Endodermal cell (in vitro differentiated cells): ENCODE data around the gene QKI. TPM values are rescaled to one million over a fixed set of nuclear protein-coding genes. Genes with fewer than 3 reads are reported as not detected.

Experiments used
- DNase-seq: peaks from one replicate; pipeline ENCODE4 v3.0.0-alpha.2; 2017
- H3K27ac ChIP-seq: 2 replicates; pipeline ENCODE4 v1.5.1; 2013; ENCODE audit warnings: mild to moderate bottlenecking, low read depth, low read length, moderate library complexity
- H3K27me3 ChIP-seq: 2 replicates; pipeline ENCODE4 v1.6.1; 2013; ENCODE audit warnings: mild to moderate bottlenecking, low read length, moderate library complexity; ENCODE audit not compliant: insufficient read depth, control insufficient read depth, poor library complexity, severe bottlenecking
- H3K36me3 ChIP-seq: 2 replicates; pipeline ENCODE4 v1.7.0; 2013; ENCODE audit warnings: mild to moderate bottlenecking, low read length, moderate library complexity; ENCODE audit not compliant: control insufficient read depth, insufficient read depth
- H3K4me1 ChIP-seq: one replicate; pipeline ENCODE4 v1.7.0; 2013; ENCODE audit warnings: low read length; ENCODE audit not compliant: control insufficient read depth, insufficient read depth
- H3K4me3 ChIP-seq: 2 replicates; pipeline ENCODE4 v1.5.1; 2013; ENCODE audit warnings: mild to moderate bottlenecking, low read length, moderate library complexity
- H3K9ac ChIP-seq: 2 replicates; pipeline ENCODE4 v1.6.1; 2013; ENCODE audit warnings: mild to moderate bottlenecking, low read length, moderate library complexity; ENCODE audit not compliant: poor library complexity, severe bottlenecking; ENCODE audit errors: extremely low read depth
- H3K9me3 ChIP-seq: 2 replicates; pipeline ENCODE4 v1.6.1; 2013; ENCODE audit warnings: mild to moderate bottlenecking, low read length, moderate library complexity; ENCODE audit not compliant: control insufficient read depth
- H3K27ac Mint-ChIP-seq: 2 replicates; pipeline ENCODE4 v1.8.0; 2020; ENCODE audit warnings: mixed read lengths
- H3K27me3 Mint-ChIP-seq: 2 replicates; pipeline ENCODE4 v1.8.0; 2021; ENCODE audit warnings: mild to moderate bottlenecking, mixed read lengths; ENCODE audit not compliant: insufficient read depth
- H3K36me3 Mint-ChIP-seq: 2 replicates; pipeline ENCODE4 v1.8.0; 2020; ENCODE audit warnings: low read depth, mixed read lengths
- H3K4me1 Mint-ChIP-seq: 2 replicates; pipeline ENCODE4 v1.8.0; 2020; ENCODE audit warnings: mixed read lengths
- H3K4me3 Mint-ChIP-seq: 2 replicates; pipeline ENCODE4 v1.8.0; 2020; ENCODE audit warnings: mild to moderate bottlenecking, moderate library complexity, mixed read lengths
- H3K9me3 Mint-ChIP-seq: 2 replicates; pipeline ENCODE4 v1.8.0; 2020; ENCODE audit warnings: mild to moderate bottlenecking, mixed read lengths
- WGBS, 2 experiments: methylation state at CpG; one replicate each; pipeline versions ENCODE4 v1.1.5 to v1.1.7; 2013; ENCODE audit warnings: missing lambda C conversion rate in 2 of 2, mixed read lengths in 1 of 2; ENCODE audit not compliant: insufficient coverage in 1 of 2, insufficient read length in 1 of 2; 5-methylcytosine and 5-hydroxymethylcytosine counted together
- total RNA-seq, 2 donors: library from RNA; stranded (reverse); fragmentation: NEBNext Ultra II Directional in 1 of 2; extraction: Animal tissue kit (Norgen Biotek cat#: 25700) in 1 of 2; gene quantifications; 2 replicates in 1 of 2; 3 replicates in 1 of 2; pipeline ENCODE4 v1.2.1, GENCODE V29; 2021
- TF ChIP-seq, protein P1 (sequence below): fragments of 200-600 bp; sonication (generic); conservative IDR thresholded peaks from 2 replicates; pipeline ENCODE4 v1.5.0; 2021; ENCODE audit warnings: antibody characterized with exemption, mild to moderate bottlenecking

Gene QKI
- total RNA-seq, 2 donors from 2014 or later: 93.3 to 107 TPM

DNA sequence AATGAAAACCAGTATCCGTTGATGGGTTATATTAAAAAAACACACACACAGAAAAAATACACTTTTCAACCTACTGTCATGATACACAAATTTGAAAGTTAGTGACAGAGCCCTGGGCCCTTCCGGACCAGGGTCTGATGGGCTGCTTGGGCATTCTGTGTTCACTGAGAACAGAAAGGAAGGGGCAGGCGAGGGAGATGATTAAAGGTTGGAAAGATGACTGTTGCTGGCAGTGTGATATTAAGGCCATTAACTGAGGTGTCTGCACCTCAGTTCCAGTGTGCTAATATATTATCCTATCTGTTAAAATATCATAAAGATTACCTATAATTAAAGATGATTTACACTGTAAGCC is 18.7 kb upstream of the QKI start:
- Mint-ChIP-seq H3K4me1 (peaks cover 10% of the 10 kb centered on the region), H3K36me3 (no peaks in the 10 kb centered on the region), H3K4me3 (peak overlapping the region; percentile 68), H3K27me3 (peaks cover 7% of the 10 kb centered on the region), H3K27ac (no peak overlapping the region), H3K9me3 (no peaks in the 10 kb centered on the region)
- no peaks in the 10 kb centered on the region for H3K36me3 ChIP-seq
- H3K9ac ChIP-seq: no peak overlapping the region
- no peaks in the 10 kb centered on the region for H3K4me1 ChIP-seq
- H3K27me3 ChIP-seq: no peaks in the 10 kb centered on the region
- no peaks in the 10 kb centered on the region for H3K9me3 ChIP-seq
- peak overlapping the region; percentile 25 for H3K27ac ChIP-seq
- DNase-seq: no peak
- H3K4me3 ChIP-seq: no peak overlapping the region
- WGBS, 2 experiments: 83% methylated on average over 2 of the region's 3 CpGs; no CpG with 5 or more reads in 1 of the 2 experiments
- TF ChIP-seq, protein P1, sequence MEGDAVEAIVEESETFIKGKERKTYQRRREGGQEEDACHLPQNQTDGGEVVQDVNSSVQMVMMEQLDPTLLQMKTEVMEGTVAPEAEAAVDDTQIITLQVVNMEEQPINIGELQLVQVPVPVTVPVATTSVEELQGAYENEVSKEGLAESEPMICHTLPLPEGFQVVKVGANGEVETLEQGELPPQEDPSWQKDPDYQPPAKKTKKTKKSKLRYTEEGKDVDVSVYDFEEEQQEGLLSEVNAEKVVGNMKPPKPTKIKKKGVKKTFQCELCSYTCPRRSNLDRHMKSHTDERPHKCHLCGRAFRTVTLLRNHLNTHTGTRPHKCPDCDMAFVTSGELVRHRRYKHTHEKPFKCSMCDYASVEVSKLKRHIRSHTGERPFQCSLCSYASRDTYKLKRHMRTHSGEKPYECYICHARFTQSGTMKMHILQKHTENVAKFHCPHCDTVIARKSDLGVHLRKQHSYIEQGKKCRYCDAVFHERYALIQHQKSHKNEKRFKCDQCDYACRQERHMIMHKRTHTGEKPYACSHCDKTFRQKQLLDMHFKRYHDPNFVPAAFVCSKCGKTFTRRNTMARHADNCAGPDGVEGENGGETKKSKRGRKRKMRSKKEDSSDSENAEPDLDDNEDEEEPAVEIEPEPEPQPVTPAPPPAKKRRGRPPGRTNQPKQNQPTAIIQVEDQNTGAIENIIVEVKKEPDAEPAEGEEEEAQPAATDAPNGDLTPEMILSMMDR: no peak

DNA sequence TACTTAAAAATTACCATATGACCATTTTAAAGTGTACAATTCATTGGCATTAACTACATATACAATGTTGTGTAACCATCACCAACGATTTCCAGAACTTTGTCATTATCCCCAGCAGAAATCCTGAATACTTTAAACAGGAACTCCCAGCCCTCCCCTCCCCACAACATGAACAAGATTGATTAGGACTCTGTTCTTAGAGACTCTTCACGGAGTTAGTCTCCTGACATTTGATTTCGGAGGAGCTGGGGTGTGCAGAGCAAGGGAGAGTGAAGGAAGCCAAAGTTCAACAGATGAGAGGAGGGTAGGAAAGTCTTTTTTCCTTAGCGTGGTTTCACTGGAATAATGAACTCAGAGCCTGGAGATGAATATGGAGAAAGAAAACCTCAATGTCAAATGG is 17.2 kb upstream of the QKI start:
- Mint-ChIP-seq H3K36me3 (no peaks in the 10 kb centered on the region), H3K27me3 (peaks cover 7% of the 10 kb centered on the region), H3K4me1 (peaks cover 10% of the 10 kb centered on the region), H3K9me3 (no peaks in the 10 kb centered on the region), H3K4me3 (peak overlapping the region; percentile 68), H3K27ac (no peak overlapping the region)
- Histone ChIP-seq H3K36me3 (no peaks in the 10 kb centered on the region), H3K9ac (no peak overlapping the region), H3K27ac (peak overlapping the region; percentile 92), H3K9me3 (no peaks in the 10 kb centered on the region), H3K4me1 (no peaks in the 10 kb centered on the region), H3K27me3 (no peaks in the 10 kb centered on the region), H3K4me3 (no peak overlapping the region)
- DNase-seq: no peak
- 43 to 50% methylated on average over 1 to 4 of the region's 4 CpGs for WGBS, 2 experiments
- TF ChIP-seq, protein P1: no peak

DNA sequence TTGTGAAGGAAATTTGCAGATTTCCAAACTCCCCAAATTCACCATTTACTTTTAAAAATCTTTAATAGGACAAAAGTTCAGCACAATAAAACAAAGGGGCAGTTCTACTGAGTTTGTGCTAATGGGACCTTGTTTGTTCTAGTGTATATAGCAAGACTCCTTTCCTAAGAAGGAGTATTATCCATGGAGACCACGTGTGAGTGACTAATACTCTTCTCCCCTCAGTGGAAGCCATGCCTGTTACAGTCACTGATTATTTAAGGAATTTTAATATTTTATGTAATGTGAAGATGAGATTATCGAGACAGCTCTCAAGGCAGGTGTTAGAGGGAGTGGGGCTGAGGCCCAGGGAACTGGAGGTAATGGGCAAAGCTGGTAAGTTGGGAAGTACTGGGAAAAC is 16.4 kb upstream of the QKI start:
- Mint-ChIP-seq H3K27me3 (peaks cover 7% of the 10 kb centered on the region), H3K27ac (no peak overlapping the region), H3K9me3 (no peaks in the 10 kb centered on the region), H3K36me3 (no peaks in the 10 kb centered on the region), H3K4me3 (no peak overlapping the region), H3K4me1 (peaks cover 10% of the 10 kb centered on the region)
- TF ChIP-seq, protein P1: no peak
- no peaks in the 10 kb centered on the region for H3K36me3 ChIP-seq
- DNase-seq: no peak
- no peak overlapping the region for H3K4me3 ChIP-seq
- H3K9ac ChIP-seq: no peak overlapping the region
- H3K9me3 ChIP-seq: no peaks in the 10 kb centered on the region
- peak overlapping the region; percentile 92 for H3K27ac ChIP-seq
- H3K4me1 ChIP-seq: no peaks in the 10 kb centered on the region
- H3K27me3 ChIP-seq: no peaks in the 10 kb centered on the region
- 84 to 92% methylated on average over 1 to 2 of the region's 2 CpGs for WGBS, 2 experiments
